Stimulated activated CD4-positive, alpha-beta T cell treated with anti-CD3 and anti-CD28 coated beads, Interleukin-2, amount 100 ng/mL, for 4 hours (primary cell): ENCODE results near the gene RBM26.
"Not testable (repeated sequence)": the region's sequence is repeated elsewhere in the genome, so short reads cannot be mapped to it uniquely, and the experiment has no call there.

ENCODE experiments used
- DNase-seq: peaks from one replicate; pipeline ENCODE4 v3.0.0-alpha.2; 2020; ENCODE audit warnings: low read depth

RBM26 gene

DNA sequence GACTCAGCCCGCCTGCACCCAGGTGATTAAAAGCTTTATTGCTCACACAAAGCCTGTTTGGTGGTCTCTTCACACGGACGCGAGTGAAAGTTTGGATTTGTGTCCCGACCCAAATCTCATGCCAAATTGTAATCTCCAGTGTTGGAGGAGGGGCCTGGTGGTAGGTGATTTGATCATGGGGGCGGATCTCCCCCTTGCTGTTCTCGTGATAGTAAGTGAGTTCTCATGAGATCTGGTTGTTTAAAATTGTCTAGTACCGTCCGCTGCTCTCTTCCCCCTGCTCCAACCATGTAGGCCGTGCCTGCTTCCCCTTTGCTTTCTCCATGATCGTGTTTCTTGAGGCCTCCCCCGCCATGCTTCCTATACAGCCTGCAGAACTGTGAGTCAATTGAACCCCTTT is 126.3 kb downstream of the RBM26 start:
- DNase-seq: not testable (repeated sequence)

DNA sequence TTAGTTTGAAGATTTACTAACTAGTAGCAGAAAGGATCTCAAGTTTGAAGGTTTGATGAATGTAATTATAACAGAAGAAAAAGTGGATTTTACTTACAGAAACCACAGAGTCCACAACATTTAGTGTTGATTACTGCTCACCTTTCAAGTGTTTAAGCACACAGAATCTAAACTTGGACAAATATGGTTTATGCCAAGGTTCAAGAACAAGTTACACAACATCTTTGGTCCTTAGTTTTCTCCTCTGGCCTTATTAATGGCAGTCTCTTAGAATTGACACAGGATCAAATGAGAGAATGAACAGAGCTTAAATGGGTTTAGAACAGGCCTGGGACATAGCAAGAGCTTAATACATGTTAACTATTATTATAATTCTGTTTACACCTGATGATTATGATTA is 133.0 kb downstream of the RBM26 start:
- no peak for DNase-seq

DNA sequence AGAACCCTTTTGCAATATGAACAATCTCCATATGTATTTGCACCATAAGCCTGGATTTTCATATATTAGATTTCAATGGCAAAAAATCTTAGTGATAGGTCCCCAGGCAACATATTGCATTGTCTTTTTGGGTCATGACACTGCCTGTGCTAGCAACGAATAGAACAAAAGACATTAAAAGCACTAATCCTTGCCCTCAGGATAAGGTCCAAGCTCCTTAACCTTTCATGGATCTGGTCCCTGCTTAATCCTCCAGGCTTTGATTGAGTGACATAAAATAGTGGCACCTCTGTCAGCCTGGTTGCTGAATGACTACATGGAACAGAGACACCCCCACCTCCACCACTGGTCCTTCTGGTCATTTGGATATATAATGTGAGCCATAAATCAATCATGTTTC is 134.4 kb downstream of the RBM26 start:
- DNase-seq: no peak

DNA sequence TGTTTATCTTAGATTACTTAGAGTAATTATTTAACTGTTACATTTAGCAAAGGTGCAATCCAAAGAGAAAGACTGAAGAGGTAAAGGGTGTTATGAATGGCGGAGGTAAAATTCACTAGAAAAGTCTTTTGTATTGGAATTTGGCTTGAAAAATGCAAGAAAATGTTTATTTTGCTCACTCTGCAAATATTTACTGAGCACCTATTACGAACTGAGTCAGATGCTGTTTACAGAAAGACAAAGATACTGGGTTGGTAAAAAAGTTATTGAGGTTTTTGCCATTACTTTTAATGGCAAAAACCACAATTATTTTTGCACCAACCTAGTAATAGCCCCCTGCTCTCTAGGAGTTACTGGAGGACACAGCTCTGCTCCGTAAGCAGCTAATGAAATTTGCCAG is 135.2 kb downstream of the RBM26 start:
- DNase-seq: no peak
